Ishikawa (cell line): ENCODE data around the gene JAML.

Experiments
- EGR1 ChIP-seq: IDR thresholded peaks from 2 replicates; pipeline ENCODE4 v1.6.1; 2012
- NFIC ChIP-seq: IDR thresholded peaks from 2 replicates; pipeline ENCODE4 v1.6.1; 2012
- RAD21 ChIP-seq: IDR thresholded peaks from 2 replicates; pipeline ENCODE4 v1.6.1; 2012; ENCODE audit warnings: low read depth
- TF ChIP-seq, protein P1 (sequence below): IDR thresholded peaks from 2 replicates; pipeline ENCODE4 v1.6.1; 2012
- TF ChIP-seq, protein P2 (sequence below): IDR thresholded peaks from 2 replicates; pipeline ENCODE4 v1.6.1; 2012; ENCODE audit warnings: low read depth, mild to moderate bottlenecking

DNA sequence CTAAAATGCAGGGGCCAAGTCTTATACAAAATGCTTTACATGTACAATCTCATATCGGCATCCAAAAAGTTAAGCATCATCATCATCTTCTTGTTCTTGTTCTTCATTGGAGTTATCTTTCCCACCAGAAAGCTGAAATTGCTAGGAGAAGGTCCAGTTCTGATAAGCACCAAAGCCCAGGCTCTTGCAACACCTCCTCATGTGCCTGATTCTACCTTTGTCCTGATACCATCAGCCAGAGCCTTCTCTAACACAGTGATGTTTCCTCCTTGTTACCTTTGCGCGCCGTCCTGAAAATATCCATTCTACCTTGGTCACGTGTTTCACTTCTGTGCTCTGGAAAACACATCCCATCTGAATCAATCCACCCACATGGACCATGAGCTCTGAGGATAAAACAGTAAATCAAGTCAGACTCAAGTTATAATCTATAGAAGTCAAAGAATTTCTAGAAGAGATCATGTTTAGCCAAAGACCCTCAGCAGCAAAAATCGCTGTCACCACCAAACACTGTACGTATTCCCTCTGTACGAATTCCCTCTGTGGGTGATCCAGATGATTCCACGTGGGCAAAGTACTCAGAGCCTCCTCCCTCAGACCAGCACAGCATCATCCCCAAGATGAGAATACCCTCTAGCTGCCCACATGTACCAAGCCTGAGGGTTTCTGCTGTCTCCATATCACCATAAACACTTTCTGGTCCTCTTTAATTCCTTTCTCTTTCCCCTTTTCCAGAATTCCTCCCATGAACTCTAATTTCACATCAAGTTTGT lies 19.0 kb downstream of the JAML start:
- TF ChIP-seq RAD21 (no peak), NFIC (no peak), EGR1 (no peak)
- TF ChIP-seq, protein P1, sequence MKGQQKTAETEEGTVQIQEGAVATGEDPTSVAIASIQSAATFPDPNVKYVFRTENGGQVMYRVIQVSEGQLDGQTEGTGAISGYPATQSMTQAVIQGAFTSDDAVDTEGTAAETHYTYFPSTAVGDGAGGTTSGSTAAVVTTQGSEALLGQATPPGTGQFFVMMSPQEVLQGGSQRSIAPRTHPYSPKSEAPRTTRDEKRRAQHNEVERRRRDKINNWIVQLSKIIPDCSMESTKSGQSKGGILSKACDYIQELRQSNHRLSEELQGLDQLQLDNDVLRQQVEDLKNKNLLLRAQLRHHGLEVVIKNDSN: no peak
- TF ChIP-seq, protein P2, sequence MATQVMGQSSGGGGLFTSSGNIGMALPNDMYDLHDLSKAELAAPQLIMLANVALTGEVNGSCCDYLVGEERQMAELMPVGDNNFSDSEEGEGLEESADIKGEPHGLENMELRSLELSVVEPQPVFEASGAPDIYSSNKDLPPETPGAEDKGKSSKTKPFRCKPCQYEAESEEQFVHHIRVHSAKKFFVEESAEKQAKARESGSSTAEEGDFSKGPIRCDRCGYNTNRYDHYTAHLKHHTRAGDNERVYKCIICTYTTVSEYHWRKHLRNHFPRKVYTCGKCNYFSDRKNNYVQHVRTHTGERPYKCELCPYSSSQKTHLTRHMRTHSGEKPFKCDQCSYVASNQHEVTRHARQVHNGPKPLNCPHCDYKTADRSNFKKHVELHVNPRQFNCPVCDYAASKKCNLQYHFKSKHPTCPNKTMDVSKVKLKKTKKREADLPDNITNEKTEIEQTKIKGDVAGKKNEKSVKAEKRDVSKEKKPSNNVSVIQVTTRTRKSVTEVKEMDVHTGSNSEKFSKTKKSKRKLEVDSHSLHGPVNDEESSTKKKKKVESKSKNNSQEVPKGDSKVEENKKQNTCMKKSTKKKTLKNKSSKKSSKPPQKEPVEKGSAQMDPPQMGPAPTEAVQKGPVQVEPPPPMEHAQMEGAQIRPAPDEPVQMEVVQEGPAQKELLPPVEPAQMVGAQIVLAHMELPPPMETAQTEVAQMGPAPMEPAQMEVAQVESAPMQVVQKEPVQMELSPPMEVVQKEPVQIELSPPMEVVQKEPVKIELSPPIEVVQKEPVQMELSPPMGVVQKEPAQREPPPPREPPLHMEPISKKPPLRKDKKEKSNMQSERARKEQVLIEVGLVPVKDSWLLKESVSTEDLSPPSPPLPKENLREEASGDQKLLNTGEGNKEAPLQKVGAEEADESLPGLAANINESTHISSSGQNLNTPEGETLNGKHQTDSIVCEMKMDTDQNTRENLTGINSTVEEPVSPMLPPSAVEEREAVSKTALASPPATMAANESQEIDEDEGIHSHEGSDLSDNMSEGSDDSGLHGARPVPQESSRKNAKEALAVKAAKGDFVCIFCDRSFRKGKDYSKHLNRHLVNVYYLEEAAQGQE: no peak
